T follicular helper cell (primary cell): Measurements from ENCODE around the gene NECAB2.

Experiments used
- DNase-seq: peaks from one replicate; pipeline ENCODE4 v3.0.0-alpha.2; 2020; ENCODE audit warnings: low read depth

The NECAB2 gene

DNA sequence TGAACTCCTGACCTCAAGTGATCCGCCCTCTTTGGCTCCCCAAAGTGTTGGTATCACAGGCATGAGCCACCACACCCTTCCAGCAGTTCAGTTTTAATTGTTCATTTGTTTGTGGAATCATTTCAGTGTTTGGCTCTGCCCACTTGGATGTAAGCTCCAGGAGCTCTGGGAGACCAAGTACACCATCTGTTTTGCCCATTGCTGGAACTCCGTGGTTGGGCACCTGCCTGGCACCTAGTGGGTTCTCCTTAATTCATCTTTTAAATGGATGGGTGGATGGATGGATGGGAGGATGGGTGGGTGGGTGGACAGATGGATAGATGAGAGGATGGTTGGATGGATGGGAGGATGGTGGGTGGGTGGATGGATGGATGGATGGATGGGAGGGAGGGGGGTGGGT lies 953 bp upstream of the NECAB2 start:
- DNase-seq, result no peak

DNA sequence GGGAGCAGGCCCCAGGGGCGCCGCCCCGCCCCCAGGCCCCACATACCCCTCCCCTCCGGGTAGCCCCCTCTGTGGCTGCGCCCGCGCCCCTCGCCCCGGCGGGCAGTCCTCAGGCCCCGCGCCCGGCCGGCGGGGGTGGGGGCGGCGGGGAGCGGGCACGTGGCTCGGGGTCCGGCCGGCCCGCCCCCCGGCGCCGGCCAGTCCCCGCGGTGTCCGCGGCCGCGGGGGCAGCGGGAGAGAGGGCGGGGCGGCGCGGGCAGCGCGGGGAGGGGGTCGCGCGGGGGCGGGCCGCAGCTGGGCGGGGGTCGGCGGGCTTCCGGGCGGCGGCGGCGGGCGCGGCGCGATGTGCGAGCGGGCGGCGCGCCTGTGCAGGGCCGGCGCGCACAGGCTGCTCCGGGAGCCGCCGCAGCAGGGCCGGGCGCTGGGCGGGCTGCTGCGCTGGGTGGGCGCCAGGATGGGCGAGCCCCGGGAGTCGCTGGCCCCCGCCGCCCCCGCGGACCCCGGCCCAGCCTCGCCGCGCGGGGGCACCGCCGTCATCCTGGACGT lies 335 bp downstream of the NECAB2 start:
- DNase-seq, result no peak

DNA sequence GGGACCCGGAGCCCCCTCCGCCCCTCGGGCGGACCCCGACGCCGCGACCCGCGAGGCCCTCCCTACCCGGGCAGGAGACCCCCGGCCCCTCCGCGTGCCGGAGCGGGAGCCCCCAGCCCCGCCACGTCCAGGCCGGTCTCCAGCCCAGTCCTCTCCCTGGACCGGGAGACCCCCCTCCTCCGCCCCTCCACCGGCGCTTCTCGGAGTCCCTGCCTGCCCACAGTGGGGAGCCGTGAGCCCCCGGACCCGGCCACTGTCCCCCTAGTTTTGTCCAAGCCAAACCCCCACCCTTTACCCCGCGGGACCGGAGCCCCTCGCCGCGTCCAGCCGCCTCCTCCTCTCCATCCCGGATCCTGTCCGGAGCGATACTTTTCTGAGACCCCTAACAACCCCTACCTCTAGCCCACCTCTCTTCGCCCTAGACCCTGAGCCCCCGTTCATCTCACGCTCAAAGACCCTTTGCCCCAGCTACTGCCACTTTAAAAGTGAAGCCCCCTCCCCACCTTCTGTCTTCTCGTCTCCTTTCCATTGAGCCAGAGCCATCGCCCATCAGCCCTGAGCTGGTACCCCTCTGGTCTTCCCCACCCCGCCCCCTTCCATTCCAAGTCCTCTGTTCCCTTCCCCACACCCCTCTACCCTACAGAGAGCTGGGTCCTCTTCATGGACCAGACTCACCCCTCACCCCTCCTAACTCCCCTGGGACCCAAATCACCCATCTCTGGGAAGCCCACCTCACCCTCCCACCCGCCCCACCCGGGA lies 1.0 kb downstream of the NECAB2 start:
- no peak for DNase-seq

DNA sequence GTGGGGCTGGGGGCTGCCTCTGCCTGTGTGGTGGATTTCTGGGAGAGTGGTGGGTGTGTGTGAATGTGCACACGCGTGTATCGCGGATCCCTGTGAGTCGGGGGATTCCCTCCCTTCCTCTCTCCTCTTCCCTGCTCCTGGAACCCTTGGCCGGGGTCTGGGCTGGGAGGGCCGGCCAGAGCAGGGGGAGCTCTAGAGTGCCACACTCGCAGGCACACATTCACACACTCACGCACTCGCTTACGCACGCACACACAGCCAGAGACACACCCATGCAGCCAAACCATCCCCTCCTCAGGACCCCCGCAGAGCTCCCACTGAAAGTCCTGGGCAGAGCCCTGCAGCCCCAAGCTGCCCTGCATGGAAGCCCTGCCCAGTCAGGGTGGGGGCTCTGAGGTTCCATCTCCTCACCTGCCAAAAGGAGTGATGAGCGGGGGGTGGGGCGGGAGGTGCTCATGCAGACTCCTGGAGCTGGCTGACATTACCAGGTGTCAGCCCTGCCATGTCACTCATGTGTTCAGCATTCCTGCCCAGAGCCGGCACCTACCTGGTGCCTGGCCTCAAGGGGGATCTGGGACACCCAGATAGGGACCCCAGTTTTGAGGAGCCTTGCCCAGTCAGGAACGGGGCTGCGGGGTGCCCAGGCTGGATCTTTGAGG lies 1.9 kb downstream of the NECAB2 start:
- no peak for DNase-seq

DNA sequence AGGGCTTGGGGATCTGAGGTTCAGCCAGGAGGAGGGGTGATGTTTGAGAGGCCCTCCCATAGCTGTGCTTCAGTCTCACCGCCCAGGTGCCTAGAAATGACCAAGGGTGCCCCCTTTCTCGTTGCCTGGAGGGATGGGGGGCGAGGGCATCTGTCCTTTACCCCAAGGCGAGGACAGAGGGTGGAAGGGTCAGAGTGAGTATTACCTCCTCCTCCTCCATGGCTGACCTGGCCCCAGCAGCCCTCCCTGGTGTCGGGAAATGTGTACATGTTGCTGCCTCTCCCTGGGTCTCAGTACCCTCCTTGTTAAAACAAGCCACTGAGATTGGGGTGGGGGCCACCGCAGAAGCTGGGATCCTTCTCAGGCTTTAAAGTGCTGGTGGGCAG lies 2.4 kb downstream of the NECAB2 start:
- no peak for DNase-seq

DNA sequence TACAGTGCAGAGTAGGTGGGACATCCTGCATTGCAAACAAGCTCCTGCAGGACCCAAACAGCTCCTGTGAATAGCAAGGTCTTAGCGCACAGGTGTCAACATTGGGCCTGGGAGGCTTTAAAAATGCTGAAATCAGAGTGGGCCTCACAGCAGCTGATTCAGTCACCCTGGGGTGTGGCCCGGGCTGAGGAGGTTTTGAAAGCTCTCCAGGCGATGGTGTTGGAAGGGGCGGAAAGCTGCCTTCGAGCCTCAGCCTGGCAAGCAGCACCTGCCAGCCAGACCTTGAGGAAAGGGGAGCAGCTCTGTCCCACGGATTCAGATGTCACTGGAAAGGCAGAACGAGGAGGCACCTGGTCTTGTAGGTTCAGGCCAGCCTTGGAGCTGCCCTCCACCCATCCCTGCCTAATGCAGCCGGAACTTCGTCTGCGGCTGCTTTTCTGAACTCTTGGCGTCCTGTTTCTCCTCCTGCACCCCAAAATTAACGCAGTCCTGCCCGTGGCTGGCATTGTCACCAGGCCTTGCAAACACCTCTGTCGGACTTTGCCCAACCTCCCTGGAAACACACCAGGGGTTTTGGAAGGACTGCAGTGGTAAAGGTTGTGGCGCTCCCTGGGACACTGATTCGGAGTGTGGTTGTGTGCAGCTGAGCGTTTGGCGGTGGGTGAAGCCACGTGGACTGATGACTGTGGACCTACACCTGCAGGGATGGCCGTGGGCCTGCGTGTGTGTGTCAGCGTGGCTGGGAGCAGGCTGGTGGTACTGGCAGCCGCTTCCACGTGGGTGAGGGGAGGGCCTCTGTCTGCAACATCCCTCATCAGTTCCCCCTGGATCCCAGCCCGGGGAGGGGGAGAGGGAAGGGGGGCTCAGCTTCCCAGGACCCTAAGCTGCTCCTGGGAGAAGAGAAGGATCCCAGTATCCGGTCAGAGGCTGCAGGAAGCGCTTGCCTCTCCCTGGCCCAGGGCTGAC lies 3.4 kb downstream of the NECAB2 start:
- no peak for DNase-seq

DNA sequence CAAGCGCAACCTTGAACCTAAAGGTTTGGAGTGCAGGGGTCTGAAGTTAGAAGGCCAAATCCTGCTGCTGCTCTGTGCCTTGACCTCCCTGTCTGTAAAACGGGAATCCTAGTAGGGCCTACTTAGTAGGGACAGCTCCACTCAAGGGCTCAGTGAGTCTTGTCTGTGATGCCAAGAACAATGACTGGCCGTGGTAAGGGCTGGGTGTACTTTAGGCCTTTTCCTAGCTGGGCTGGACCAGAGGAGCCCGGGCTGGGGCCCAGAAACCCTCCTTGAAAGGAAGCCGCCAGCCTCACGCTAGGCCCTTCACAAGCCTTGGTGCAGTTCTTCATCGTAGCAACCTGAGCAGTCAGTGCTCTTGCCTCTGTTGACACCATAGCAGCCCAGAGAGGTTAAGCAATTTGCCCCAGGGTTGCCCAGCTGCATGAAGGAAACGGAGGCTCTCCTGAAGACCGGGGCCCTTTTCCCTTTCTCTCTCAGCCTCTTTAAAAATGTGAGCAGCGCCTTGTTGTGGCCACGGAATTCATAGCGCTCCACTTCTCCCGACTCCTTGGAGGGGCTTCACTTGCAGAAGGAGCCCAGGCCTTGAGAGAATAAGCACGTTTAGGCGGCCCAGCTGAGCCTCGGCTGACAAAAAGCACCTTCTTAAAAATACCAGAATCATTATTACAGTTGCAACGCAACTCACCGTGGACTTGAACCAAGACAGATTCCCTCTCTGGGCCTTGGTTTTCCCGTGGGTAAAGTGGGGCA lies 4.4 kb downstream of the NECAB2 start:
- DNase-seq, result no peak

DNA sequence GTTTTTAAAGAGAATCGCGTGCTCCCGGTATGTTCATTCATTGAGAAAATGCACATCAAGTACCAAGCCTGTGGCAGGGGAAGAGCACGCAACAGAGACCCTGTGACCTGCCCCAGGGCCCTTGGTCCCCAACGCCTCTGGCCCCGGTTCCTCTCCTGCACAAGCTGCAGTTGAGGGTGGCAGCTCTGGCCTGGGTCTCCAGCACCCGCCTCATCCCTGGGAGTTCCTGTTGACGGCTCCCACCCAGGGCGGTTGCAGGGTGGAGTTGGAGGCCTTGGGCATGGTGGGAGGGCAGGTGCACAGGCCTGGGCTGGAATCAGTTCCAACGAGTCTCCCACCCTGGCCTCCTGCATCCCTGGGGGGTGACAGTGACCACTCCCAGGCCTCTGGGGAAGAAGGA lies 5.0 kb downstream of the NECAB2 start:
- no peak for DNase-seq

DNA sequence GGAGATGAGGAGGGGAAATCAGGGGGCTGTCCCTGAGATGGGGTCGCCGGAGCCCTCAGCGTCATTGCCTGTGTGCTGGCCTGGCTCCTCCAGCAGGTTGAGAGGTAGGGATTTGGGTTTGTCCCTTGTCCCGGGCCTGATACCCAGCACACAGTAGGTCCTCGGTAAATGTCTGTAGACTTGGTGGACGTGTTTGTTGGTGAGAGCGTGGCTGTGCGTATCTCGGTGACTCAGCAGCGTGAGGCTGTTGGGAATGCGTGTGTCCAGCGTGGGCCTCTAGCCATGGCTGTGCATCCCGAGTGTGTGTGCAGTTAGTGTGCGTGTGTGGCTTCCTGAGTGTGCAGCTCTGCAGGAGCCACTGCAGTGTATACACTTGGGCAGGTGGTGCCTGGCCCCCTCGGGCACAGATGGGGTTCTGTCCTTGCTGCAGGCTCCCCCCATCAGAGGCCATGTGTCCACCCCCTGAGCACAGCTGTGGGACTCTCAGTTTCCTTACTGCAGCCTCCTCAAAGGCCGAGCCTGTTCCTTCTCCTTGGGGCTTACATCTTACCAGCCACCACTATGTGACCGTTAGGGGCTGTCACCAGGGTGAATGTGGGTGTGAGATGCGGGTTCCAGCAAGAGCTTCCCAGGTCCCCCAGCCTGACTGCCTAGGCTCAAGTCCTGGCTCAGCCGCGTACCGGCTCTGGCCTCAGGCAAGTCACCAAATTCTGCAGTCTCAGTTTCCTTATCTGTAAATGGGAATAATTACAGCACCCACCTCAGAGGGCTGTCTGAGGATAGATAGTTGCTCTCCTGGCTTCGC lies 5.7 kb downstream of the NECAB2 start:
- DNase-seq, result no peak

DNA sequence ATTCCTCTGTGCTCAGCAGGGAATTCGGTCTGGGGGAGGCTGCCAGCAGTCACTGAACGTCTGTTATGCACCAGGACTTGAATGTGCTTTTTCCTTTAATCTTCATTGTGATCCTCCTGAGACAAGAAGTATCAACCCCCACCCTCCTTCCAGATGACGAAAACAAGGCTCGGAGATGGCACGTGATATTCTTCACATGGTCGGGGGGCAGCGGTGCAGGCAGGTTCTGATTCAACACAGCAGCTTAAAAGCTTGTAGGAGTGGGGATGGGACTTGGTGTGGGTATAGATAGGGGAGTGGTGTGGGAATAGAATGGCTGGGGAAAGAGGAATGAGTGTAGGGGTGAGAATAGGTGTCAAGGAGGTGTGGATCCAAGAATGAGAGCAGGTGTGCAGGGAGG lies 6.4 kb downstream of the NECAB2 start:
- no peak for DNase-seq

DNA sequence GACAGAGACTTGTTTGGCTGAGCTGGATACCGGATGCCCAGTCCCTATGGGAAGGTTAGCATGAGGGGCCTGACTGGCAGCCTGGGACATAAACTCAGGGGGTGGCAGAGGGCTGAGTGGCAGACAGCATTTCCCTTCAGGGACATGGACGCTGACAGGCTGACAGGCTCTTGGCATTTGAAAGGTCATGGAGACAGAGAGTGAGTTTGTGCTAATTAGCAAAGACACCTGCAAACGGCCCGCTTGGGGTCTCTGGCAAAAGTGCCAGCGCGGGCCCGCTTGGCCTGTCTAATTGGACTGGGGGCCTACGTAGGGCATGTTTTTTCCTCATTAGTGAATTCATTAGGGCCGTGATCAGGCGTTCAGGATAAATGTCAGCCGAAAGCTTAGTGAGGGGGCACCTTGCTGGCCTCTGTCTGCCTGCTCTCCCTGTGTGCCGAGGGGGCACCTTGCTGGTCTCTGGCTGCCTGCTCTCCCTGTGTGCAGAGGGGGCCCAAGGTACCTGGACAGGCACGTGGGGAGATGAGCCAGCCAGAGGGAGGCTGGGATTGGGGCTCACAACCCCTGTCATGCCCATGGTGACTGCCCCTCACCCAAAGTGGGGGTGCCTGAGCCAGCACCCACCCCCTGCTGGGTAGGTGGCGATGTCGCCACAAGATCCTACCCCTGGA lies 7.7 kb downstream of the NECAB2 start:
- no peak for DNase-seq

DNA sequence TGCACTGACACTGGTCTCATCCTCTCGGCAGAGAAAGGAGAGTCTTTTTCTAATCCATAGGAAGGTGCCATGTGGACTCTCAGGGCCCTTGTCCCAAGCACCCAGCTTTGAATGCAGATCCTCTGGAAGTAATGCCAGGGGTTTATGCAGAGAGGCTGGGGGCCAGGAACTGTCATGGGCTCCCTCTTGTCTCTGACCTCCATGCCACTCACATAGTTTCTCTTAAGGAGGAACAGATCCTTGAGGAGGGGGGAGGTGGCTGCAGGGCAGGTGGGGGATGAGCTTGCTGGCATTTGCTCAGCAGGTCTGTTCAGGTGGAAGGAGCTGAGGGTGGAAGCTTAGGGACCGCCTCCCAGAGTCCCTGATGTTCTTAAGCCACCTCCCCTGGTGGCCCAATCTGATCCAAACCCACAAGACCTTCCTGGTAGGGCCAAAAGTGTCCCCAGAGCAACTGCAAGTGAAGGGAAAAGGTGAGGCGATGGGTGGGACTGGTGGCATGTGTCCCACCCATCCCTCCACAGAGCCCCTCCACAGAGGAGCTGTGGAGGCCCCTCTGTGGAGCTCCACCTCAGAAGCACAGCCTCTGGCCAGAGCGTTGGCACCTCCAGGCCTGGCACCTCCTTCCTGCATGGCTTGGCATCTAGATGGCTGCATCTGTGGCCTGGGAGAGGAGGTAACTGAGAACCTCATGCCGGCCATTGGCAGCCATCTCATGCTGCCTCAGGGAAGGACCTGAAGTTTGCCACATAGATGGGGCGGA lies 9.2 kb downstream of the NECAB2 start:
- DNase-seq, result no peak

DNA sequence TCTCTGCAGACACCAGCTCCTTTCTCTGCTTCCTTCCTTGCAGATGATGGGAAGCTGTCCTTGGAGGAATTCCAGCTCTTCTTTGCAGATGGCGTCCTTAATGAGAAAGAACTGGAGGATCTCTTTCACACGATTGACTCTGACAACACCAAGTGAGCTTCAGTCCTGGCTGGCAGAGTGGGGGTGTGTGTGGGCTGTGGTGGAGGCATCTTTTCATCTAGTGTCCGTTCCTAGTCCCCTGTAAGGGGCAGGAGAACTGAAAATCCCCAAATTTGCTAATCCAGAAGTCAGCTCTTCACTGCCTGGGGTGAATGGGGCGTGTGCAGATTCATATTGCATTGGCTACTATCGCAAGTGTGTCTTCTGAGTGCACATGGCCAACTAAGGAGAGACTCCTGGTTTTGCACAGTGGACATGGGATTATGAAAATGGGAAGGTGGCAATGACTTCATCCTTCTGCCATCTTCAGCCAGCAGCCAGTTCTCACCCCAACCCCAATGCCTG lies 10.4 kb downstream of the NECAB2 start:
- DNase-seq, result no peak

DNA sequence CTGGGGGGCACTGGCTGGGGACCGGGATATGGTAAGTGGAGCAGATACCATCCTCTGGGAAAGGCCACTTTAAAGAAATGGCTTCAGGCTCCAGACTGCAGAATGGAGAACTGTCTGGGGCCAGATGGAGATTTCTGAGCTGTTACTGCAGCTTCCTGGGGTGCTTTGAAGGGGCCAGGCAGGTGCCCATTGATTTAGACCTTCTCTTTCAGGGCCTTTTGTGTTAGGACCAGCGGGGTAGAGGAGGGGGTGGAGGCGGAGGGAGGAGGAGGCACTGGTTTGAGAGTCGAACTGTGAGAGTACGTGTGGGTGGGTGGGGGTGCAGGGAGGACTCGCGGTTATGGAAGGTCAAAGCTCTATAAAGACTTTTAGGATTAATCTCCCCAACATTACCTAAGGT lies 11.4 kb downstream of the NECAB2 start:
- no peak for DNase-seq

DNA sequence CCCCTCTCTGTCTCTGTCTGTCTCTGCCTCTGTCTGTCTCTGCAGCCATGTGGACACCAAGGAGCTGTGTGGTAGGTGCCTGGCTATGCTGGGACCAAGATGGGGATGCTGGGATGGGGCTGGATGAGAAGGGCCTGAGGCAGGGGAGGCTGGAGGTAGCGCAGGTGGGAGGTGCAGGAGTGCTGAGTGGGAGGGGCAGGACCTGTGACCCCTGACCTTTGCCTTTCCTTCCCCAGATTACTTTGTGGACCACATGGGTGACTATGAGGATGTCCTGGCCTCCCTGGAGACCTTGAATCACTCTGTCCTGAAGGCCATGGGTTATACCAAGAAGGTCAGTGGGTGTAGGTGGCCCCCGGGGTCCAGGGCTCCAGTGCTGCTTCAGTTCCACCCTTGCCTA lies 12.8 kb downstream of the NECAB2 start:
- DNase-seq, result no peak

DNA sequence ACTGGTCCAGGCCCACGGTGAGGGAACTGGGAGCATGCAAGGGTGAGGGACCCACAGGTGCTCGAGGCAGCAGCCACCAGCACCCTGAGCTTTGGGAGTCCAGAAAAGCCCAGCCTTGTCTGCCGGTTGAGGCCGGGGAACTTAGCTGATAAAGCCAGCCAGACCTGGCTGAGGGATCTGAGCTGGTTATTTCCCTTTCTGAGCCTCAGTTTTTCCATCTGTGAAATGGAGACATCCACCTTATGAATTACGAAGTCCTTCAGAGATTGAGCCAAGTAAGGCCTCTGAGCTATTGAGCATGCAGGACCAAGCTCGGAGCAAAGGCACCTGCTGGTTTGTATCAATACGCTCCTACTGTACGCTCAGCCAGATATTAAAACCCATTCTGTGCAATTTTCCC lies 13.8 kb downstream of the NECAB2 start:
- DNase-seq, result no peak

DNA sequence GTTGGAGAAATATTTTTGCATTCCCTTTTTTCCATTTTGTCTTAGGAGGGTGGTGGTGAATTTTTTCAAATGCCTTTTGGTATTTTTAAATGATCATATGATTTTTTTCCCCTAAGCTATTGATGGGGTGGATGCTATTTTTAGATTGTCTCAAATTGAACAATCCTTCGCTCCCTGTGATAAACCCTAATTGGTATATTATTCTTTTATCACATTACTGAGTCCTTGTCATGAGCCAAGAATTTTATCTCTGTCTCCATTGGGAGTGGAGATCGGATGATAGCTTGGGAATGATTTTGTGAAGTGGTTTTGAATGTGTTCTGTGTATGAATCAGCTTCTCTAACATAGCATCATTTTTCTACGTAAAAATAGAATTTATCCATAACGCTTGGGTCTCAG lies 15.4 kb downstream of the NECAB2 start:
- DNase-seq, result no peak

DNA sequence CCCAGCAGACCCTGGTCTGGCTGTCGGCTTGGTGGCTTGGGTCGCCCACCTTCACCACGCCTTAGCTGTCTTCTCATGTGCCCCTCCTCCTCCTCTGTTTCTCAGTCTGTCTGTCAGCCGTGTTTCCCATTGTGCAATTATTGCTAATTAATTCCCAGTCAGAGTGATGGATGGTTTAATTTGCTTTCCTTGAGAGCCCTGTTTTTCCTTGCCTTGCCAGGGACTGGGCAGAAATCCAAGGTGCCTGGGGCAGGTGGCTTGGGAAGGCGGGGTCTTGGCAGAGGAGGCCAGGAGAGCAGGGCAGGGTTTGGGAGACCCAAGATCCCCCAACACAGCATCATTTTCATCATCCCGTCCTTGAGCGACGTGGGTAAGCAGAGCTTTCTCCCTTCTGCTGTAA lies 21.3 kb downstream of the NECAB2 start:
- DNase-seq, result no peak

DNA sequence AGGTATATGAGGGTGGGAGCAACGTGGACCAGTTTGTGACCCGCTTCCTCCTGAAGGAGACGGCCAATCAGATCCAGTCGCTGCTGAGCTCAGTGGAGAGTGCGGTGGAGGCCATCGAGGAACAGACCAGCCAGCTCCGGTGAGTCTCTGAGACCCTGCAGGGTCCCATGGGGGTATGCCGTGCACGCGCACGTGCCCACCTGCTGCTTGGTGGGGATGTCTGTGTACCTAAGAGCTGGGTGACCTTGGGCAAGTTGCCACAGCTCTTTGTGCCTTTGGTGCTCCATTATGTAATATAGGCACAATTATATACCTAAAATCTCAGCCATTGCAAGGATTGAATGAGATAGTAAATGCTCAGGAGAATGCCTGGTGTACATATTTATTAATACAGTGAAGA lies 22.4 kb downstream of the NECAB2 start:
- no peak for DNase-seq
